ENCODE measurements around the gene FMR1.

GRCh38 chrX:147916375-147916968 lies 4.8 kb downstream of the FMR1 start:
- TF ChIP-seq CTCF (IDR thresholded peaks at IDR 0.05 in 8 of 11, conservative IDR thresholded peaks at IDR 0.05 in 3 of 11), result no peak
- TF ChIP-seq POLR2A (IDR thresholded peaks at IDR 0.05), result no peak
